Measurements from ENCODE around the gene MICAL2.

Gene MICAL2

DNA sequence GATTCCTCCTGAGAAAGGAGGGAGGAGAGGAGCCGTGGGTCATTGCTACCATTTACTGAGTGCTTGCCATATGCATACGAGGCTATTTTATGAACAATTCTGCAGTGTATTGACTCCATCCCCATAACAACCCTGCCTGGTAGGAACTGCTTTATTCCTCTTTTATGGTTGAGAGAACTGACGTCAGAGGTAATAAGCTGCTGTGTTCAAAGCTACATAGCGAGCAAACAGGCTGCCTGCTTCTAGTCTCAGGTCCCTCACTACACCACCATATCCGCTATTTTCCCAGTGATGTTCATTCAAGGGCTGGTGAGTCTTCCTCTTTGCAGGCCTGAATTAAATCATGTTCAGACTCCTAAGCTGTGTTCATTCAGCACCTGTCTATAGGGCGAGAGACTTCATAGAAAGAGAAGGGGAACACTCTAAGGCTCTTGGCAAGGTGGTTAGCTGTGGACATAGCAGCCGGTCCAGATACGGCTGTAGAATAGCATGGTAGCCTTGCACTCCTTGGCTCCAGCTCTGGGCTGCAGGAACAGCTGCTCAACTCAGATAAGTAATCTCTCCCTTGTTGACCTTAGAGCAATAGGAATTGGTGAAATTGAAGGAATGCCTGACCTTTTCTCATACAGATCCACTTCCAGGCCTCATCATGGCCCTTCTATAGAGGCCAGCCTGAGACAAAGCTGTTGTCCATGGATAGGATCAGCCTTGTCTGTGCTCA lies 82.6 kb downstream of the MICAL2 start:
- DNase-seq, result no peak

DNA sequence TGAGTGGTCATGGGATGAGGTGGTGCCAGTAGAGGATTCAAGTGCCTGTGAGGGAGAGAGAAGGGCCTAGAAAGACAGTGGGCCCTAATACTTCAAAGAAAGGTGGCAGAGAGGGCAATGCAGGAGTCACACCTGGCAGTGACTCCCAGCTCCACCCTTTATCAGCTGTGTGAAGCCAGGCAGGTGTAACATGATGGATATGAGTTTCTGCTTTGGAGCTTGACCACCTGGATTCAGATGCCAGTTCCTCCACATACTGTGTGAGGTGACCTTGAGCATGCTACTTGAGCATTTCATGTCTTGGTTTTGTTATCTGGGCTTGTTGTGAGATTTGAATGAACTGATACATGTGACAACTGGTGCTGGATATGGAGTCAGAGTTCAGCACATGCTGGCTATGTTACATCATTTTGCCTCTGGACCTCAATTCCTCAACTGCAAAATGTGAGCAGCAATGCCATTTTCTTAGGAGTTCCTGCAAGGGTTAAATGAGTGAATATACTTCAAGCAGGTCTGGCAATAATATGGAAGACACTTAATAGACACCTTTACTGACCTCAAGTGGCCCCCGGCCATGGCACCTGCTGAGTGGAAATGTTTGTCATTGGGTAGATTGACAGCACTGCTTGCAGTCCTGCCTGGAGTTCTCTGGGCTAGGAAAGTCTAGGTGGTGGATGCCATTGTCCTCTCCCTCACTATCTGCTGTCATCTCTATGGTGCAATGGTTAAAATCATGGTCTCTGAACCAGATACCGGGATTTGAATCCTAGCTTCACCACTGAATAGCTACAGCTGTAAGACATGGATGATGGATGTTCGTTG lies 83.3 kb downstream of the MICAL2 start:
- no peak for DNase-seq

DNA sequence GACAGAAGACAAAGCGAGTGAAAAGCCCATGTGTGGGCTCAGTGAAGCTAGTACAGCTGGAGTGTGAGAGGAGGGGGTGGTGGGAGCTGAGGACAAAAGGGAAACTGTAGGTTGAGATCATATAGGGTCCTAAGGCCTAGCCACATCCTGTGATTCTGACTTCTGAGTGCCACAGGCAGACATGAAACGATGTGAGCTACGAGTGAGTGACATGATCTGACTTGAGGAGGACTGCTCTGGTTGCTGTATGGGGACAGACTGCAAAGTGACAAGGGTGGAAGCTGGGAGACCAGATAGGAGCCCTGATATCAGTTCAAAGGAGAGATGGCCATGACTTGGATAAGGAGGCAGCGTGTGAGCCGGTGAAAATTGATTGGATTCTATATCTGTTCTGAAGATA lies 85.4 kb downstream of the MICAL2 start:
- no peak for DNase-seq

DNA sequence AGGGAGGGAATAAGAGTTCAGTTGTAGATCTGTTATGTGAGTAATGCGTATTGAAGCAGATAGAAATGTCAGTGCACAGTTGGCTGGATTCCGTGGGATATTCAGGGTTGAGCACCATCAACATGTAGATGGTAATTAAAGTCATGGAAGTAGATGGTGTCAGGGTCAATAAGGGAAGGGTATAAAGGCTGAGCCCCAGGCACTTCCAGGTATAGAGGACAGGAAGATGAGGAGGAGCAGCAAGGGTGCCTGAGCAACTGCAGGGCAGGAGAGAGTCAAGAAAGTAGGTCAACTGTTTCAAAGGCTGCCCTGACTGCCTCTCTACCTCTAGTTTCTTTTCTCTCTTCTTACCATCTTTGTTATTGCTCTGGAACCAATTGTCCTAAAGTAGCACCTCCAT lies 85.9 kb downstream of the MICAL2 start:
- no peak for DNase-seq

DNA sequence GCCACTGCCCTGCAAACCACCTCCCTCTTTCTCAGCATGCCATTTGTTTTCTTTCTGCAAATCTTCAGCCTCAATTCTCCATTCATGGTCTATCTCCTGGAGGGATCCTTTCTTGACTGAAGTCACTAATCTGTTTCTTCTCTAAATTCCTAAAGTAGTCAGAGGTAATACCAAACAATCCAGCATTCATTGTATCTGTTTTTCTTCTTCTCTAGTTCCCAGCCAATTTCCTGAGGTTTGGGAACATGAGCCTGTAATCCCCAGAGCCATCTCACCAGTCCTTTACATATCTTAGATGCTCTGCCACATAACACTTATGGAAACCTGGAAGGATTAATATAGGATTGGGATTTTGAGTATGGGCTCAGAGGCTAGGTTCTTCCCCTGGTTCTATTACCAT lies 86.5 kb downstream of the MICAL2 start:
- no peak for DNase-seq

DNA sequence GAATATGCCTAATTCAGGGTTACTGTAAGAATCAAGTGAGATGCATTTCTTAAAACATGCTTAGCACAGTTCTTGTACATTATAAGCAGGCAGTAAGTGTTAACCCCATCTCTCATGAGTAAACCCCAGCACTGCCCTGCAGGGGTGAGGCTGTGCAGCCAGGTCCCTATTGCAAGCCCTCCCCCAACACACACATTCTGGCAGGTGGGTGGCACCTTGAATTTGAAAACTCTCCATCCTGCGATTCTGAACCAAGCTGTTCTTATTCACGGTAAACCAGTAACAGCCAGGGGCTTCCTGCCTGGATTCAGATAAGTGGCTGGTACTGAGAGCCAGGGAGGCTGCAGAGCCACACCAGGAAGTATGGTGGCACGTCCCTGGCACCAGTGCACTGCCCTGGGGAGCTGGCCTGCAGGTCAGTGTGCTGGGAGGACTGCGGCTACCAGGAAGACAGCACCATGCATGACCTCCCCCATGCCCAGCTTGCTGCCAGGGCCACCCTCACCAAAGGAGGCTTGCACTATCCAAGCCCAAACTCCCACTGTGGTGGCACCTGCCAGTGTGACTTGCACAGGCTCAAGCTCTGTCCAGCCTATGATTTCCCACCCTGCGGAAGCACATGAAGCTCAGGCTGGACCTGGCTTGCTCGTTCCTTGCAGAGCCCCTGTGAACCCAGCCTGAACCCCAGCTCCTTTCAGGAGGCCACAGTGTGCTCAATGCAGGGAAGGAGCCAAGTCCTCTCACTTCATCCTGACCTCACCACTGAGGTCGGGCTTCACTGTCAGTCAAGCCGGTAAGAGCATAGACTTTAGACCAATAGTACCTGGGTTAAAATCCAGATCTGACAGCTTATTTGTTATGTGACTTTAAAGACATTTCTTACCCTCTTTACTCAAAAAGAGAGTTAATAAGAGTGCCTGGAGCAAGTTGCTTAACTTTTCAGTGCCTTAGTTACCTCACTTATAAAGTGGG lies 88.1 kb downstream of the MICAL2 start:
- no peak for DNase-seq

DNA sequence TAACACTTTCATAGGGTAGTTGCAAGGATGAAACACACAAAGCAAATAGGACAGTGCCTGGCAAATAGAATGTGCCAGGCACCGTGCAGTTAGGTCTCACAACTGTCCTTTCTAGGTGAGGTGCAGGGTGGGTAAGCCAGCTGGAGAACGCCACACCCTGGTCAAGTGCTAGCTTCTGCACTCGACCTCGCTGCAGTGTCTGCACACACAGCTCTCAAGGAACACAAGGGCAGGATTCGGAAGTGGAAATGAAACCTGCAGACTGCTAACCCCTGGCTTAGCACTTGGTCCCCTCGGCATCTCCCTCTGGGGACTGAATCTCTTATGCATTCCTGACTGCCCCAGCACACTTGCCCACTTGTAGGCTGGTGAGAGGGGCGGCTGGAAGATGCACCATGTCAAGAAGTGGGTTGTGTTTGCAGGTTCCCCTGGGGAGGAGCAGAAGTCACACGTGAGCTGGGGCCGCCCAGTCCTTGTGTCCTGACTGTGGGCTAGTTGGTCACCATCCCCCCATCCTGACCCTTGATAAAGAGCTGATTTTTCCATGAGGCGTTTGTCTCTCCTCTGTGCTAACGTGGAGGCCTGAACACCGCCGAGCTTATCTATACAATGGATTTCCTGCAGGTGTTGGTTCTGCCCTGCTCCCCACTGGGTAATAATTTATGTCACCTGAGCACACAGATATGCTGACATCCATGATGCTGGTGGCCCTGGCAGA lies 89.0 kb downstream of the MICAL2 start:
- no peak for DNase-seq

DNA sequence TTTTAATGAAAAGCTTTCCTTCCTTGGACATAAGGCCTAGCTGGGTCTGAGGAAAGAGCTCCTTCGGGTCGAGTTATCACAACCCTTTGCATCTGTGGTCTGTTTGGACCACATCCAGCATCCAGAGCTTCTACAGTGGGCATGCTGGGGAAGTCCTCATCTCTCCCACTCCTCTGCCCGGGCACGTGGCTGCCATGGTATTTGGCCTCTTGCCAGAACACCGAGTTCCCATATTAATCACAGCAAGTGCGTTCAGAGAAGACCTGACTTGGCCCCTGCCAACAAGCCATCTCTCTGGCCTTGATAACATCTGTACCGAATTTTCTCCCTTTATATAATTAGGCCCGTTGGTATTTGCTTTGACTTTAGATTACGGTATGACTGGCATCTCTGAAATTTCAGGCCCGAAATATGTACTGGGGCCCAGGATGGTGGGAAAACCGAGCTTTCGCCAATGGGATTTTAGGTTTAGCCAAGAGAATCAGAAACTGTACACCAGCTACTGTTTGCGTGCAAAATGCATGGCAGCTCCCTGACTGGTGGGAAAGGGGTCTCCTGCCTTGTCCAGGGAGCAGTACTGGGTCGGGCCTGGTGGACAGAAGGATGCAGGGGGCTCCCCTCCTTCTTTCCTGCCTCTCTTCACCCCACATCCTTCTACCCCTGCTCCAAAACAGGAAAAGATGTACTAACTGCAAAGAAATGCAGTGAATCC lies 90.0 kb downstream of the MICAL2 start:
- DNase-seq, result no peak

DNA sequence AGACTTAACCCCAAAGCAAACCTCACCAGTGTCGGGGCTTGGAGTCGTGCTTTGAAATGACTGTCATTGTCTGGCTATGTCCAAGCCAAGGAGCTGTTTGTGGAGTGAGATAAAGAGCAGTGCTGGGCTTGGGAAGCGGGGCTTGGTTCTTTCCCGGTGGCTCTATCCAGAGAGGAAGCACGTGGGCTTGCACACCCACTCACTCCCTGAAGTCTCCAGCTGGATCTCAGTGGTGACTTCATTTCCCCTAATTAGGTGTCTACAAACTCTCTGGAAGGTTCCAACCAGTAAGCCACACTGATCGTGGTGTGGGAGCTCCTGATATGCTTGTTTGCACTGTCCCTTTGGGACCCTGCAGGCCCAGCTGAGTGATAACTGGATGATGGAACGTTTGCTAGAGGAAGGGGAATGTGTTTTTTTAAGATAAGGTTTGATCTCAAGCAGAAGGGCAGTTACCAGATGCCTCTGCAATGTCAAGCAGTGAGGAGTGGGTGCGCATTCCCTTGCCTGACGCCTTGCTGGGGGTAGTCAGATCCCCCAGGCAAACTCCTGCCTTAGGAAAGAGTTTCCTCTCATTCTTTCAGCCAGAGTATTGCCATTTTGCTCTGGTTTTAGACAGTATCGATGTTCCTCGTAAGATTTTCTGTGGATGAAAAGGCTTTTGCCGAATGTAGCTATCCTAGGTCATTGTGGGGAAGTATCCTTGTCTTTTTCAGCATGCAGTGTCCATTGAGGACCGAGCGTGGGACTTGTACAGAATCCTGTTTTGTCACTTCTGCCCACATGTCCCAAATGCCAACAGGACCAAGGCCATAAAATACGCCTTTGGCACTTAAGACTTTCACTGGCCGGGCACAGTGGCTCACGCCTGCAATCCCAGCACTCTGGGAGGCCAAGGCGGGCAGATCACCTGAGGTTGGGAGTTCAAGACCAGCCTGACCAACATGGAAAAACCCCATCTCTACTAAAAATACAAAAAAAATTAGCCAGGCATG lies 90.9 kb downstream of the MICAL2 start:
- DNase-seq, result no peak

DNA sequence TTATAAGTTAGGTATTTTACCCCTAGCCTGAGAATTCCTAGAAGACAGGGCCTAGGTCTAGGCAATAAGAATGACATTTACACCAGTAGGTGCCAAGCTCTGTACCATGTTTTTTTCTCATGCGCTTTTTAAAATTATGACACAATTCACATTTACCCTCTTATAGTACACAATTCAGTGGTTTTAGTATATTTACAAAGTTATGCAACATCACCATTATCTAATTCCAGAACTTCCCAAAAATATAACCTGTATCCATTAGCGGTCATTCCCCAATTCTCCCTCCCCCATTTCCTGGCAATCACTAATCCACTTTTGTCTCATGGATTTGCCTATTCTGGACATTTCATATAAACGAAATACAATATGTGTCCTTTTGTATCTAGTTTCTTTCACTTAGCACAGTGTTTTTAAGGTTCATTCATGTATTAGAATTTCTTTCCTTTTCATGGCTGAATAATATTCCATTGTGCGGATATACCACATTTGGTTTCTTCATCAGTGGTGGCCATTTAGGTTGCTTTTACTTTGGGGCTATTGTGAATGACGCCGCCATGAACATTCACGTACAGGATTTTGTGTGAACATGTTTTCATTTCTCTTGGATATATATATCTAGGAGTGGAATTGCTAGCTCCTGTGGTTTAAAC lies 92.4 kb downstream of the MICAL2 start:
- no peak for DNase-seq

DNA sequence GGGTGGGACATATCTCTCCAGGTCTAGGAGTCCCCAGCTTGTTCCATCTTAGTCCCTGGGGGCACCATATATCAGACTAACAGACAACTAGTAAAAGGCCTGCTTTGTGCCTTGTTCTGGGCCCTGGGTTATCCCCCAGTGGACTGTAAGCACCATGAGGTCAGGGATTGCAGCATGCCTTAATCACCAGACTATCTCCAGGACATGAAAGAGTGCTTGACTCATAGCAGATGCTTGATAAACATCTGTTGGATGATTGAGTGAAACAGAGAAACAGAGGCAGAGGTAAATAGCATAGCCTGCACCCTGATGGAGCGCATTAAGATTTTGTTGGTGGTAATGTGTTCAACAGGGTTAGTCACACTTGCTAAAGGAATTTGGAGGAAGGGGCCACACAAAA lies 94.1 kb downstream of the MICAL2 start:
- DNase-seq, result no peak

DNA sequence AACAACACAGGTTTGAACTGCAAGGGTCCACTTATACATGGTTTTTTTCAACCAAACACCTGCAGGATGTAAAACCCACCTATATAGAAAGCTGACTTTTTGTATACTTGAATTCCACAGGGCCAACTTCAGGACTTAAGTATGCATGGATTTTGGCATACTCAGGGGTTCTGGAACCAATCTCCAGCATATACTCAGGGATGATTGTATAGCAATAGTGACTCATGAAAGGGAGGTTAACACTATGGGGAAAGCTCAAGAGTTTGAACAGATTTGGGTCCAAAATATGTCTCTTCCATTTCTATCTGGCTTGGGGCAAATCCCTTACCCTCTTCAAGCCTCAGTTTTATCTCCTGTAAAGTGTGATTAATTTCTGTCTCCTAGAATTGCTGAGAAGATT lies 94.9 kb downstream of the MICAL2 start:
- no peak for DNase-seq

DNA sequence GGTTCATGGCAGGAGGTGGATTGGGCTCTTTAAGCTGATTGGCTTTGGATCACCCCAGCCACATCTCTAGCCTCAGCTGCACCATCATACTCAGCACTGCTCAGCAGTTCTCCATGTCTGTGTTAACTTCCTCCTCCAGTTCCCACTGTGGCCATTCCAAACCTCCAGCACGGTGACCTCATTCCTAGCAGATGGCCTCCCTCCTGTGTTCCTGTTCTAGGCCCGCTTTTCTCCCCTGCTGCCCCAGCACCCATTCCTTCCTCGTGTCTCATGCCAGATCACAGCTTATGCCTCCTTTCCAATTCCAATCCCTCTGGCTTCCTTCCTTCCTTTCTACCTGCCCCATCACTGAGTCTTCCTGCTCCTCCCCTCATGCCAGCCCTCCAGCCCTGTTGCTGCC lies 96.1 kb downstream of the MICAL2 start:
- no peak for DNase-seq

DNA sequence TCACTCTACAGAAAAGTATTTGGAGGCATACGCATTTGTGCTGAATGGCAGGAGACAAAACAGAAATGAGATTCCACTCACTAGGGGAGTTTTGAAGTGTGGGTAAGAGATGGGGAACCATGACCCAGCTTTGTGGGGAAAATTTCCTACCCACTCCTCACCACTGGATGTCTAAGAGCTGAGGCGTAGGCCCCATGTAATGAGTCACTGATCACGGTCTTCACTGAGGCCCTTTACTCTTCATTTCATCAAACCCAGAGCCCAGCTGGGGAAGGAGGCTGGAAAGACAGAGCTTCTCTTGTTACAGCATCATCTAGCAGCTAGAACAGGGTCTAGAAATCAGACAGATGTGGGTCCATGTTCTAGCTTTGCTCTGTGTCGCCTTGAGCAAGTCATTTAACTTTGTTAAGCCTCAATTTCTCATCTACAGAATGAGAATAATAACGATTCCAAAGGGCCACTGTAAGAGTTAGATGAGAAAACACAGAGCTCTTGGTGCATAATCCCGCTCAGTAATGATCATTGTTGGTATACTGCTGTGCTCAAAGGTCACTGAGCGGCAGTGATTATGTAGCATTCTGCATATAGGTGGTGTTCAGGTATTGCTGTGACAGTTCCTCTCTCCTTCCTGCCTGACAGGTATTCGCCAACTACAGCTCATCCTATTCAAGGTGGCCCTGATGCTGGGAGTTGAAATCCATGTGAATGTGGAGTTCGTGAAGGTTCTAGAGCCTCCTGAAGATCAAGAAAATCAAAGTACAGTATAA lies 97.2 kb downstream of the MICAL2 start:
- DNase-seq, result no peak

DNA sequence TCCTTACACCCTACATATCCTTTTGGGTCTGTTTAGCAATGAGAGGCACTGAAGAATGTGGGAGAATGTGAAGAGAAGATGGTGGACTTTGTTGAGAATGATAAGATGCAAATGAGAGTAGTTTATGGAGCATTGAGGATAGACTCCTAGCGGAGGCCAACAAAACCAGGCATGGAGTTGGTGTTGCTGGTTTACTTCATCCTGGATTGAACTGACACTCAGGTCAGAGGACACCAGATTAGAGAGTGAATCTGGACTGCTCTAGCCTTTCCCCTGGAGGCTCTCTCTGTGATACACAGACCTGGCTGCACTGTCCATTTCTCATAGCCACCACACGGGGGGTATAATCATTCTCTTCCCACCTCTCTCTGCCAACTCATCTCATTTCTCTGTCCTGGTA lies 98.7 kb downstream of the MICAL2 start:
- no peak for DNase-seq

DNA sequence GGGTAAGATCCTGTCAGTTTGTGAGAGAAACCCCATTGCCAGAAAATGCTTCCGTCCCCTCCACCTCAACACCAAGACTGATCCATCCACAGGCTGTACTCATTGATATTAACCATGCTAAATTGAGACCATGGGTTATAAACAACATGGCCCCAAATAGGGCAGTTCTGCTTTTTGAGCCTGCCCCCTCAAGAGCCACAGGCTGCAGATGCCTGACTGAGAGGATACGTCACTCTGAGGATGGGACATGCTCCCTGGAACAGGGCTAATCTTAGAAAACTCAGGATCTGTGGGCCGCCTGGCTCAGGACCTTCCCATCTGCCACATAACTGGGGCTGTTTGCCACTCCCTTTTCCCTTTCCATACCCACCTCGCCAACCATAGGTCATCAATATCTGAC lies 99.8 kb downstream of the MICAL2 start:
- no peak for DNase-seq

DNA sequence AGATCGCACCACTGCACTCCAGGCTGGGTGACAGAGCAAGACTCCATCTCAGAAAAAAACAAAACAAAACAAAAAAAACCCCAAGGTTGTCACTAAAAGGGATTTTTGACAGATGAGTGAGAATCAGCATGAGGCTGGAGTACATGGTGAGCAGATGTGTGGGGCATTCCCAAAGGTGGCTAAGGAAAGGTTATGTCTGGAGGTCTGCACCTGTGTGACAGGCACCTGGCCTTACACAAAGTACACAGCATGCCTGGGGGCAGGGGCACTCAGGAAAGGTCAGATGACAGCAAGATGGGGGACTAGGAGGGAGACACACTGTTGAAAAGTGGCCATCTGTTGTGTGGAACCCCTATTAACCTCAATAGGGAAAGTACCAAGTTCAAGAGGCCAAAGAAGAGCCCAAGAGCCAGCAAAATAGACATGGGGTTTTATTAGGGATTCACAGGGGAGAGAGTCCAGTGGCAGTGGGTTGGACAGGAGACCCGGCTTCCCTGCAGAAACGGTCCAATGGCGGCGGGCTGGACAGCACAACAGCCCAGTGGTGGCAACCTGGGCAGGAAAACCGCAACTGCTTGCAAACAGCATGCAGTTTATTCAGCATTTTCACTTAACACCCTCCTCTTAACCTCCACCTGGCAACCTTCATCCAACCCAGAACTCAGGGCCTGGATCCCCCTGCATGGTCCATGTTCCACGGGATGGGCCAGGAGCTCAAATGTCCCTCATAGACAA lies 101.1 kb downstream of the MICAL2 start:
- DNase-seq, result no peak

DNA sequence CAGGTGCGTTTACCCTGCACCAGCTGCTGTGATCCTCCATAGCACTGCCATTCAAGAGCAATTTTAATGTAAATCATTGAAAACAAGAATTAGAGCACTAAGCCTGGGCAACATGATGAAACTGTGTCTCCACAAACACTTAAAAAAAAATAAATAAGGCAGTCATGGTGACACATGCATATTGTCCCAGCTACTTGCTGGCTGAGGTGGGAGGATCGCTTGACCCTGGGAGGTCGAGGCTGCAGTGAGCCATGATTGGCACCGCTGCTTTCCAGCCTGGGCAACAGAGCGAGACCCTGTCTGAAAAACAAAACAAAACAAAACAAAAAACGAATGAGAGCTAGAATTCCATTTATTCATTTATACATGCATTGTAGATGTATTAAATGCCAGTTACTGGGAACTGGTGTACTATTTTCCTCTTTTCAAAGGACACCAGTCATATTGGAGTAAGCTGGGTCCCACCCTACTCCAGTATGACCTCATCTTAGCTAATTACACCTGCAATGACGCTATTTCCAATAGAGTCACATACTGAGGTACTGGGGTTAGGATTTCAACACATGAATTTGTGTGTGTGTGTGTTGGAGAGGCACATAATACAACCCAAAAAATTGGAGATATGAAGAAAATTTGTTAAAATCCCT lies 101.9 kb downstream of the MICAL2 start:
- no peak for DNase-seq
